Psoas muscle (tissue), 8 donors: ENCODE data around the gene HOPX. TPM values are rescaled to one million over a fixed set of nuclear protein-coding genes. Genes with fewer than 3 reads are reported as not detected.

Experiments
- ATAC-seq, 4 donors: fragments of 200-7000 bp; cut with Tn5 transposase; one replicate each; pipeline ENCODE4 v1.9.1; 2020; ENCODE audit warnings: moderate library complexity in 3 of 4, mild to moderate bottlenecking in 2 of 4
- DNase-seq, 2 donors: peaks; one replicate each; pipeline ENCODE4 v3.0.0-alpha.2; 2020
- H3K27ac ChIP-seq: fragments of 200-600 bp; one replicate; pipeline ENCODE4 v1.8.0; 2022
- H3K27me3 ChIP-seq, 3 donors: fragments of 200-600 bp in 1 of 3; one replicate each; pipeline versions ENCODE4 v1.6.1 to v1.8.0; 2013 to 2022; ENCODE audit warnings: low read length in 2 of 3, mild to moderate bottlenecking in 2 of 3, moderate library complexity in 1 of 3; ENCODE audit not compliant: insufficient read depth in 3 of 3
- H3K36me3 ChIP-seq, 2 donors: fragments of 200-600 bp in 1 of 2; one replicate each; pipeline versions ENCODE4 v1.6.1 to v1.8.0; 2013 to 2022; ENCODE audit warnings: low read depth in 1 of 2, mild to moderate bottlenecking in 1 of 2, moderate library complexity in 1 of 2; ENCODE audit not compliant: insufficient read depth in 1 of 2
- H3K4me1 ChIP-seq: fragments of 200-600 bp; one replicate; pipeline ENCODE4 v1.8.0; 2022
- H3K4me3 ChIP-seq: fragments of 200-600 bp; one replicate; pipeline ENCODE4 v1.8.0; 2022; ENCODE audit warnings: mild to moderate bottlenecking
- H3K9me3 ChIP-seq: fragments of 200-600 bp; one replicate; pipeline ENCODE4 v1.8.0; 2022
- WGBS, 3 donors: extraction: QIAGEN DNeasy Blood & Tissue Kit; methylation state at CpG; one replicate each; pipeline versions ENCODE4 v1.1.6 to v1.1.7; 2013; 5-methylcytosine and 5-hydroxymethylcytosine counted together
- intact Hi-C, 2 donors: fragments of 100-400 bp; cut with DNase I; formaldehyde crosslinking; loops; one replicate each; pipeline versions ENCODE4 v1.11.0 to v1.14.2; 2022
- polyA plus RNA-seq, 3 donors: library from polyadenylated mRNA; stranded (reverse); fragments of 200-250 nt; gene quantifications; one replicate each; pipeline ENCODE4 v1.2.3, GENCODE V29; 2013
- total RNA-seq, 4 donors: library from RNA; stranded (reverse); fragmentation: NEBNext Ultra II Directional in 2 of 4; extraction: Animal tissue kit (Norgen Biotek cat#: 25700) in 2 of 4; gene quantifications; one replicate each; pipeline versions ENCODE4 v1.2.1 to v1.2.4, GENCODE V29; 2021 to 2023
- TF ChIP-seq, protein P1 (sequence below): fragments of 200-600 bp; IDR thresholded peaks from one replicate; pipeline ENCODE4 v1.8.0; 2022; ENCODE audit warnings: antibody characterized with exemption
- donor health status: healthy with polysubstance abuse.
- donor health status: DM: no; HTN: no; CAD: no; lungs with moderate emphysema.
- donor health status: Bipolar disorder and iron deficiency.
- donor health status: healthy.
- donor health status: DM: yes; HTN: yes; CAD: no.
- donor health status: DM: no; HTN: no; CAD: no.
- donor health status: DM: no; HTN: no; CAD: no.
- donor health status: DM: yes; HTN: yes; CAD: no.

HOPX gene
- total and polyA plus RNA-seq, 7 donors: 4.0 to 9.8 (median 5.9) TPM

DNA sequence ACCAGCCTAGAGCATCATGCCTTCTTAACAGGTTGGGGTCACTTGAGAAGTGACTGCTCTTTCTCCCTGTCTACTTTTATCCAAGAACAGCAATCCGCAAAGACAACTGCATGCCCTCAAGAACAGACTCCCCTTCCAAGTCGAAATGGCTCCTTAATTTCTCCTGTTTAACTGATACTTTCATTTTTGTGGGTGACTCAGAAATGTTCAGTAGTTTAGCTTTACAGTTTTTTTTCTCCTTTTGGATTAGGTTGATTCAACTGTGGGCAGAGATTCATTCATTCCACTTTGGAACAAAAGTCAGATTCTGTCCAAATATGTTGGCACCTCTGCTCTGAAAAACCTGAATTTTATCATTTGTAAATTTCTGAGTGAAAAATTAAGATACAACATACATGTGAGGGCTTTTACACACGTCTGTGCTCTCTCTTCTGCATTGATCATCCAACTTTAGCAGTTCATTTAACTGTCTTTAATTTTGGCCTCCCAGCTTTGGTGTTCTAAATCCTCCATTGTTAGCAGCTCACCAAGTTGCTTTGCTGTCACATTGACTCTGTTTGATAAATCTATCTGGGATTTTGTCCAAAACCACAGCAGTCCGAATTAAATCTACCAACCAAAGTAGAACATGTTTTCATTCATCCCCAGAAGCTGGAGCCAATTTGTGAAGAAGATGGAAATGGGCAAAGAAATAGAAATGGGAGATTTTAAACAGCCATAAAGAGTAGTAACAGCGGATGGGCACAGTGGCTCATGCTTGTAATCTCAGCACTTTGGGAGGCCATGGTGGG, 50.0 kb downstream of the HOPX start:
- intact Hi-C loops: no loop called here
- no peaks in the 10 kb centered on the region for H3K4me1 ChIP-seq
- no peaks in the 10 kb centered on the region for H3K27me3 ChIP-seq
- no peak for ATAC-seq
- DNase-seq: no peak
- 53 to 72% (median 55%) methylated on average over 5 of the region's 5 CpGs for WGBS, 3 donors
- no peaks in the 10 kb centered on the region for H3K9me3 ChIP-seq
- no peaks in the 10 kb centered on the region for H3K36me3 ChIP-seq
- H3K4me3 ChIP-seq: no peak overlapping the region
- TF ChIP-seq, protein P1, sequence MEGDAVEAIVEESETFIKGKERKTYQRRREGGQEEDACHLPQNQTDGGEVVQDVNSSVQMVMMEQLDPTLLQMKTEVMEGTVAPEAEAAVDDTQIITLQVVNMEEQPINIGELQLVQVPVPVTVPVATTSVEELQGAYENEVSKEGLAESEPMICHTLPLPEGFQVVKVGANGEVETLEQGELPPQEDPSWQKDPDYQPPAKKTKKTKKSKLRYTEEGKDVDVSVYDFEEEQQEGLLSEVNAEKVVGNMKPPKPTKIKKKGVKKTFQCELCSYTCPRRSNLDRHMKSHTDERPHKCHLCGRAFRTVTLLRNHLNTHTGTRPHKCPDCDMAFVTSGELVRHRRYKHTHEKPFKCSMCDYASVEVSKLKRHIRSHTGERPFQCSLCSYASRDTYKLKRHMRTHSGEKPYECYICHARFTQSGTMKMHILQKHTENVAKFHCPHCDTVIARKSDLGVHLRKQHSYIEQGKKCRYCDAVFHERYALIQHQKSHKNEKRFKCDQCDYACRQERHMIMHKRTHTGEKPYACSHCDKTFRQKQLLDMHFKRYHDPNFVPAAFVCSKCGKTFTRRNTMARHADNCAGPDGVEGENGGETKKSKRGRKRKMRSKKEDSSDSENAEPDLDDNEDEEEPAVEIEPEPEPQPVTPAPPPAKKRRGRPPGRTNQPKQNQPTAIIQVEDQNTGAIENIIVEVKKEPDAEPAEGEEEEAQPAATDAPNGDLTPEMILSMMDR: no peak
- no peak overlapping the region for H3K27ac ChIP-seq

DNA sequence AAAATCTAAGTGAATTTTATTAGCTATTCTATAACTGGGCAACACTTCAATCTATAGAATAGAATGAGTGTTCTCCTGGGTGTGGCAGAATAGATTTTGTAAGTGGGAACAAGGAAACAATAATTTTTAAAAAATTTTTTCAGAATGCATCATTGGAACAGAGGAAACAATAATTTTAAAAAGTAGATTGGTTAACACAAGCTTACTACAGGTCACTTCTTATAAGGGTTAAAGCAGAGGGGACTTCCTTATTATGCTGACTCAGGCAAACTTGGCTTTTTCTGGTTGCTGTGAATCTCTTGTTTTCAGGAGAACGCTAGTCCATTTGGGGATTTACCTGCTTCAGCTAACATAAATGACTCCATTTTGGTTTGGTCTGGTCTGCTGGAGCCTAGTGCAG, 52.5 kb downstream of the HOPX start:
- TF ChIP-seq, protein P1: no peak
- no peaks in the 10 kb centered on the region for H3K36me3 ChIP-seq
- WGBS, 3 donors: 37 to 78% (median 74%) methylated on average over 1 of the region's 1 CpG
- no peak overlapping the region for H3K27ac ChIP-seq
- DNase-seq (no peak), ATAC-seq (no peak)
- no peaks in the 10 kb centered on the region for H3K27me3 ChIP-seq
- H3K4me1 ChIP-seq: no peaks in the 10 kb centered on the region
- intact Hi-C loops: loop anchor here in 1 of 2 donors (10.0 kb wide), 1 partner anchor 176 kb away; no protein-coding TSS in a partner anchor
- no peaks in the 10 kb centered on the region for H3K9me3 ChIP-seq
- H3K4me3 ChIP-seq: no peak overlapping the region

DNA sequence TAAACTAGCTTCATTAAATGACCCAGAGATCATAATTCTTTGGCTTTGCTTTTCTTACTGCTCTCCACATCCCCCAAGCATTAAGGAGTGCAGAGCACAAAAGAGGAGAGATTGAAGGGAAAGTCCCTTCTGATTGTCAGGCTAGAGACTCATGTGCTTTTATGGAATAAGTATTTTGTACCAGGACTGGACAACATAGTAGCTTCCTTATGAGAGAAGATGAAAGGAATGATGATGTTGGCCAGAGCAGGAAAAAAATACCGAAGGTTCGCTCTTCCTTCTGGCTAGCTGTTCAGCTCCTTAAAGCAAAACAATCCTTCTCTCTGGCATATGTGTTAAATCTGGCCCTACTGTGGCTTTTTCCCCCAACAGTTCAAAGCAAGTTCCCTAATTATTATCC, 53.1 kb downstream of the HOPX start:
- H3K27ac ChIP-seq: no peak overlapping the region
- WGBS, 3 donors: 62 to 86% (median 84%) methylated on average over 2 of the region's 2 CpGs
- intact Hi-C loops: loop anchor here in 1 of 2 donors (10.0 kb wide), 1 partner anchor 177 kb away; no protein-coding TSS in a partner anchor
- ATAC-seq (no peak), DNase-seq (no peak)
- H3K9me3 ChIP-seq: no peaks in the 10 kb centered on the region
- no peaks in the 10 kb centered on the region for H3K27me3 ChIP-seq
- H3K4me3 ChIP-seq: no peak overlapping the region
- H3K36me3 ChIP-seq: no peaks in the 10 kb centered on the region
- TF ChIP-seq, protein P1: no peak
- no peaks in the 10 kb centered on the region for H3K4me1 ChIP-seq

DNA sequence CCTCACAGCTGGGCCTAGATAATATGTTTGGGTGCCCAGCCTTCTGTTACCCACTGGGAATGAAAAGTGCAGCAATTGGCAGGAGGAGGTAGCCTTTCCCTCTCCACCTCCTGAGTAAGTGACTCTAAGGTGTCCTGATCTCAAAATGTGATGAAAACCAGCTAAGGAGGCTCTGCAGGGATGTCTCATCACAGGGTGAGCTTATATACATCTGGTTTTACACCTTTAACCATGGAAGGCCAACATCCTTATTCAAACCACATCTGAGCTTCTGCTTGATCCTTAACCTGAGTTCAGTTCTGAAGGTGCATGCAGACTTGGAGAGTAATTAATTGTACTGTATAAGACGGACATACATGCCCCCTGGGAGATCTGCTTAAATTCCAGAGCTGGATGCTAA, 53.7 kb downstream of the HOPX start:
- H3K36me3 ChIP-seq: no peaks in the 10 kb centered on the region
- H3K27ac ChIP-seq: no peak overlapping the region
- DNase-seq: no peak
- no peaks in the 10 kb centered on the region for H3K9me3 ChIP-seq
- intact Hi-C loops: loop anchor here in 1 of 2 donors (10.0 kb wide), 1 partner anchor 177 kb away; no protein-coding TSS in a partner anchor
- TF ChIP-seq, protein P1: no peak
- no peaks in the 10 kb centered on the region for H3K27me3 ChIP-seq
- H3K4me1 ChIP-seq: no peaks in the 10 kb centered on the region
- no peak overlapping the region for H3K4me3 ChIP-seq
- 70 to 77% (median 75%) methylated on average over 1 of the region's 1 CpG for WGBS, 3 donors
- ATAC-seq: no peak
